Measurements from ENCODE around the gene POLDIP3.
A peak's percentile ranks its signal among the peaks of the same experiment; 100 is the strongest.

DNA sequence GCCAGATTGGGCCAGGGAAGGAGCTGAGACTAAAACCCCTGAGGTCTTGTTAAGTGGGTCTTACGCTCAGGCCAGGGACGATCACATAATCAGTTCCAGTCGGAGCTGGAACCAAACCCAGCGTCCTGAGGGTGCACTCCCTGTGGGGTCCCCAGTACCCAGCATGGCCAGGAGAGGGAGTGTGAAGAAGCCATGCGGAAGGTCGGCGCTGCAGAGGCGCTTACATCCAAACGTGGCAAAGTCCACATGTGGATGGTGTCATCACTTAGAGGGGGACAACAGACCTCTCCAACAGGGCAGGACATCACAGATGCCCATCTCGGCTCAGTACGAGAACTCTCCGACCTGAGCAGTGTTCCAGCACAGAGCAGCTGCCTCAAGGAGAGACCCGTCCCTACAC is 17.4 kb upstream of the POLDIP3 start:
- TF ChIP-seq, protein P1, sequence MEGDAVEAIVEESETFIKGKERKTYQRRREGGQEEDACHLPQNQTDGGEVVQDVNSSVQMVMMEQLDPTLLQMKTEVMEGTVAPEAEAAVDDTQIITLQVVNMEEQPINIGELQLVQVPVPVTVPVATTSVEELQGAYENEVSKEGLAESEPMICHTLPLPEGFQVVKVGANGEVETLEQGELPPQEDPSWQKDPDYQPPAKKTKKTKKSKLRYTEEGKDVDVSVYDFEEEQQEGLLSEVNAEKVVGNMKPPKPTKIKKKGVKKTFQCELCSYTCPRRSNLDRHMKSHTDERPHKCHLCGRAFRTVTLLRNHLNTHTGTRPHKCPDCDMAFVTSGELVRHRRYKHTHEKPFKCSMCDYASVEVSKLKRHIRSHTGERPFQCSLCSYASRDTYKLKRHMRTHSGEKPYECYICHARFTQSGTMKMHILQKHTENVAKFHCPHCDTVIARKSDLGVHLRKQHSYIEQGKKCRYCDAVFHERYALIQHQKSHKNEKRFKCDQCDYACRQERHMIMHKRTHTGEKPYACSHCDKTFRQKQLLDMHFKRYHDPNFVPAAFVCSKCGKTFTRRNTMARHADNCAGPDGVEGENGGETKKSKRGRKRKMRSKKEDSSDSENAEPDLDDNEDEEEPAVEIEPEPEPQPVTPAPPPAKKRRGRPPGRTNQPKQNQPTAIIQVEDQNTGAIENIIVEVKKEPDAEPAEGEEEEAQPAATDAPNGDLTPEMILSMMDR (IDR thresholded peaks at IDR 0.05; ENCODE audit: low read length): peak; percentile 15
- TF ChIP-seq EZH2phosphoT487 (IDR thresholded peaks at IDR 0.05; ENCODE audit: low read length): no peak
- TF ChIP-seq EZH2 (optimal IDR thresholded peaks at IDR 0.05; ENCODE audit: low read depth, low read length): no peak

Measured in MM.1S (cell line).